Lung (tissue), 12 donors: ENCODE data around the gene GRM4. TPM values are rescaled to one million over a fixed set of nuclear protein-coding genes. Genes with fewer than 3 reads are reported as not detected.

Source experiments
- ATAC-seq: fragments of 200-7000 bp; cut with Tn5 transposase; one replicate; pipeline ENCODE4 v1.9.1; 2020; ENCODE audit warnings: moderate number of reproducible peaks; ENCODE audit not compliant: insufficient read depth, low FRiP score
- DNase-seq, 3 donors: peaks; one replicate each; pipeline ENCODE4 v3.0.0-alpha.2; 2013 to 2017
- H3K27ac ChIP-seq, 2 donors: one replicate each; pipeline ENCODE4 v1.5.1; 2013; ENCODE audit warnings: mild to moderate bottlenecking in 2 of 2, moderate library complexity in 2 of 2, control low read depth in 1 of 2, inconsistent platforms in 1 of 2, low read depth in 1 of 2, low read length in 1 of 2
- H3K27me3 ChIP-seq, 3 donors: one replicate each; pipeline ENCODE4 v1.5.1; 2013; ENCODE audit warnings: low read length in 2 of 3; ENCODE audit not compliant: control insufficient read depth in 3 of 3, insufficient read depth in 3 of 3
- H3K36me3 ChIP-seq, 4 donors: one replicate each; pipeline ENCODE4 v1.5.1; 2013; ENCODE audit warnings: low read length in 4 of 4, mild to moderate bottlenecking in 1 of 4, moderate library complexity in 1 of 4; ENCODE audit not compliant: control insufficient read depth in 4 of 4, insufficient read depth in 4 of 4
- H3K4me1 ChIP-seq, 5 donors: one replicate each; pipeline ENCODE4 v1.5.1; 2013; ENCODE audit warnings: low read length in 5 of 5, mild to moderate bottlenecking in 2 of 5, moderate library complexity in 1 of 5; ENCODE audit not compliant: control insufficient read depth in 5 of 5, insufficient read depth in 5 of 5
- H3K4me3 ChIP-seq: one replicate; pipeline ENCODE4 v1.5.1; 2013; ENCODE audit warnings: mild to moderate bottlenecking, control low read depth, moderate library complexity
- H3K9ac ChIP-seq, 2 donors: one replicate each; pipeline ENCODE4 v1.5.1; 2013; ENCODE audit warnings: low read length in 2 of 2, control low read depth in 1 of 2; ENCODE audit not compliant: insufficient read depth in 1 of 2
- H3K9me3 ChIP-seq, 4 donors: one replicate each; pipeline ENCODE4 v1.5.1; 2013; ENCODE audit warnings: low read length in 3 of 4, mild to moderate bottlenecking in 1 of 4, moderate library complexity in 1 of 4; ENCODE audit not compliant: control insufficient read depth in 4 of 4, insufficient read depth in 3 of 4
- WGBS, 2 donors: extraction: QIAGEN DNeasy Blood & Tissue Kit; methylation state at CpG; one replicate each; pipeline ENCODE4 v1.1.7; 2013; 5-methylcytosine and 5-hydroxymethylcytosine counted together
- polyA plus RNA-seq, 2 donors: library from polyadenylated mRNA; stranded (reverse); fragments of 200-250 nt; gene quantifications; one replicate each; pipeline ENCODE4 v1.2.1, GENCODE V29; 2013
- total RNA-seq, 2 donors: library from RNA; depleted of rRNA in 1 of 2; stranded (reverse); fragments of >200 nt in 1 of 2; gene quantifications; one replicate each; pipeline ENCODE4 v1.2.1, GENCODE V29; 2014 to 2021
- TF ChIP-seq, protein P1 (sequence below): IDR thresholded peaks from 2 replicates; pipeline ENCODE4 v1.5.1; 2012; ENCODE audit warnings: mild to moderate bottlenecking; ENCODE audit errors: control extremely low read depth, extremely low read depth
- donor health status: control.
- donor health status: control.
- donor health status: Bipolar disorder and iron deficiency.
- donor health status: healthy.
- donor health status: DM: yes; HTN: yes; CAD: no.

The GRM4 gene
- total and polyA plus RNA-seq, 4 donors, result 0.02 to 0.34 (median 0.09) TPM

- Histone ChIP-seq H3K36me3 (no peaks in the 10 kb centered on the region), H3K9ac (no peak overlapping the region), H3K9me3 (peaks cover 0 to 8% (median 3%) of the 10 kb centered on the region in 4 donors), H3K27ac (no peak overlapping the region), H3K4me3 (no peak overlapping the region), H3K27me3 (peaks cover 0 to 18% (median 0%) of the 10 kb centered on the region in 3 donors), H3K4me1 (no peaks in the 10 kb centered on the region)
- ATAC-seq, result no peak
- WGBS, 2 donors, result 93 to 95% methylated on average over 3 of the region's 3 CpGs
- no peak for DNase-seq
- TF ChIP-seq, protein P1, sequence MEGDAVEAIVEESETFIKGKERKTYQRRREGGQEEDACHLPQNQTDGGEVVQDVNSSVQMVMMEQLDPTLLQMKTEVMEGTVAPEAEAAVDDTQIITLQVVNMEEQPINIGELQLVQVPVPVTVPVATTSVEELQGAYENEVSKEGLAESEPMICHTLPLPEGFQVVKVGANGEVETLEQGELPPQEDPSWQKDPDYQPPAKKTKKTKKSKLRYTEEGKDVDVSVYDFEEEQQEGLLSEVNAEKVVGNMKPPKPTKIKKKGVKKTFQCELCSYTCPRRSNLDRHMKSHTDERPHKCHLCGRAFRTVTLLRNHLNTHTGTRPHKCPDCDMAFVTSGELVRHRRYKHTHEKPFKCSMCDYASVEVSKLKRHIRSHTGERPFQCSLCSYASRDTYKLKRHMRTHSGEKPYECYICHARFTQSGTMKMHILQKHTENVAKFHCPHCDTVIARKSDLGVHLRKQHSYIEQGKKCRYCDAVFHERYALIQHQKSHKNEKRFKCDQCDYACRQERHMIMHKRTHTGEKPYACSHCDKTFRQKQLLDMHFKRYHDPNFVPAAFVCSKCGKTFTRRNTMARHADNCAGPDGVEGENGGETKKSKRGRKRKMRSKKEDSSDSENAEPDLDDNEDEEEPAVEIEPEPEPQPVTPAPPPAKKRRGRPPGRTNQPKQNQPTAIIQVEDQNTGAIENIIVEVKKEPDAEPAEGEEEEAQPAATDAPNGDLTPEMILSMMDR, result no peak
These were observed 74.6 kb downstream of the GRM4 start for GRCh38 chr6:34071136-34071883.

DNA sequence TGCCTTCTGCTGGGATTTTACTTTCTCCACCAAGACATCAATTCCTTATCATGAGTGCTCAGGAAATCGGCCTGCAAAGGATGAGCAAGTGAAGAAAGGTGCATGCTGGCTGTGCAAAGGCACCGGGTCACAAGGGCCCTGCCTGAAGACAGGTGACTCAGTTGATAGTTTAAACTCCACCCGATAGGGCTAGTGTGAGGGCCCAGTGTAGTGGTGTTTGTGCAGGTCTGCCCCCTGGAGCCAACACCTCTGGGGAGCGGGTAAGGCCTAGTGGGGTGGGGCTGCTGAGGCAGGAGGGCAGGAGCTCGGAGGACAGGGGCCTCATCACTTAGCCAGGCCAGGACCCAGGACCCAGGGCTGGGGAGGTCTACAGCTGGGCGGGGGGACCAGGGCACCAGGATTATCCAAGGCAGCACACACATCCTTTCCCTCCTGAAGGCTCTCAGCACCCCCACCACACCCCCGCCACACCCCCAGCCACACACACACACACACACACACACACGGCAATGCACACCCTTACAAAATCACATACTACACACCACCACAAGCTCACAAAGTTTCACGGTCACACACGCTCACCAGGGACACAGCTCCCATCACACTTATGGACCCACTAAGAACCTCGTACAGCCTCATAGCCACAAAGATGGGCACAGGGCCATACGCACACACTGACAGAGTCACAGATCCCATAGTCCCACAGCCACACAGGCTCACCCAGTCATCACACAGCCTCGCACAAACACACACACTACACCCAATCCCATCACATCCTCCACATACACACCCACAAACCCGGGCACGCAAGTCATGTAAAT lies 75.4 kb downstream of the GRM4 start:
- H3K9me3 ChIP-seq, result peaks cover 0 to 8% (median 3%) of the 10 kb centered on the region in 4 donors
- peaks cover 0 to 18% (median 0%) of the 10 kb centered on the region in 3 donors for H3K27me3 ChIP-seq
- no peak overlapping the region for H3K27ac ChIP-seq
- no peaks in the 10 kb centered on the region for H3K36me3 ChIP-seq
- WGBS, 2 donors, result 82 to 83% methylated on average over 14 to 15 of the region's 15 CpGs
- ATAC-seq, result no peak
- TF ChIP-seq, protein P1, result no peak
- H3K4me3 ChIP-seq, result no peak overlapping the region
- no peaks in the 10 kb centered on the region for H3K4me1 ChIP-seq
- DNase-seq, result no peak
- no peak overlapping the region for H3K9ac ChIP-seq

DNA sequence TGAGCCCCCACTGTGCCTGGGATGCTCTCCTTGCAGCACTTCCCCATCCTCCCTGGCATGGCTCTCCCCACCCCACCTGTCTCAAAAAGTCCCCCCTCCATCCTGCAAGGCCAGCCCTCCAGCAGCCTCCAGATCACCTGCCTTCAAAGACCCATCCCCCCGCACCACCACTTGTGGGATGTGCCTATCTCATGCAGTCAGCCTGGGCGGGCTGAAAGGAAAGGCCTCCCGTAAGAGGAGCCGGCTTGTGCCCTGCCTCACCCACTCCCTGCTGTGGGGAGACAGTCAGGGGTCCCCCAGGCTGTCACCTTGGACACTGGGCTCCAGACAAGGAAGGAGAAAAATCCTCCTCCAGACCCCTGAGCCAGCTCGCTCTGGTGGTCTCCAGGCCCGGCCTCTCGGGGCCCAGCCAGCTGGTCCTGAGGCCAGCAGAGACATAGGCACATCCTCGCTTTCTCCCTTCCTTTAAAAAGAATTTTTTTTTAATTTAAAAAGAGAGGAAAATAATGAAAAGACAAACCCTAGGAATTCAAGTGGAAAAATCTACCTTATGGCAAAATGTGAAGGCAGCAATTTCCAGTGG lies 77.3 kb downstream of the GRM4 start:
- H3K4me3 ChIP-seq, result no peak overlapping the region
- DNase-seq (no peak), ATAC-seq (no peak)
- TF ChIP-seq, protein P1, result no peak
- peaks cover 0 to 8% (median 3%) of the 10 kb centered on the region in 4 donors for H3K9me3 ChIP-seq
- H3K4me1 ChIP-seq, result peaks cover 0 to under 1% (median 0%) of the 10 kb centered on the region in 5 donors
- H3K9ac ChIP-seq, result no peak overlapping the region
- H3K27me3 ChIP-seq, result peaks cover 0 to 21% (median 0%) of the 10 kb centered on the region in 3 donors
- no peaks in the 10 kb centered on the region for H3K36me3 ChIP-seq
- no peak overlapping the region for H3K27ac ChIP-seq
- 55 to 60% methylated on average over 8 of the region's 8 CpGs for WGBS, 2 donors
